Lung (tissue), 12 donors: Measurements from ENCODE around the gene PCDHGA1. TPM values are rescaled to one million over a fixed set of nuclear protein-coding genes. Genes with fewer than 3 reads are reported as not detected.
A peak's percentile ranks its signal among the peaks of the same experiment; 100 is the strongest.

Experiments
- ATAC-seq: fragments of 200-7000 bp; cut with Tn5 transposase; one replicate; pipeline ENCODE4 v1.9.1; 2020; ENCODE audit warnings: moderate number of reproducible peaks; ENCODE audit not compliant: insufficient read depth, low FRiP score
- DNase-seq, 3 donors: peaks; one replicate each; pipeline ENCODE4 v3.0.0-alpha.2; 2013 to 2017
- H3K27ac ChIP-seq, 2 donors: one replicate each; pipeline ENCODE4 v1.5.1; 2013; ENCODE audit warnings: mild to moderate bottlenecking in 2 of 2, moderate library complexity in 2 of 2, control low read depth in 1 of 2, inconsistent platforms in 1 of 2, low read depth in 1 of 2, low read length in 1 of 2
- H3K27me3 ChIP-seq, 3 donors: one replicate each; pipeline ENCODE4 v1.5.1; 2013; ENCODE audit warnings: low read length in 2 of 3; ENCODE audit not compliant: control insufficient read depth in 3 of 3, insufficient read depth in 3 of 3
- H3K36me3 ChIP-seq, 4 donors: one replicate each; pipeline ENCODE4 v1.5.1; 2013; ENCODE audit warnings: low read length in 4 of 4, mild to moderate bottlenecking in 1 of 4, moderate library complexity in 1 of 4; ENCODE audit not compliant: control insufficient read depth in 4 of 4, insufficient read depth in 4 of 4
- H3K4me1 ChIP-seq, 5 donors: one replicate each; pipeline ENCODE4 v1.5.1; 2013; ENCODE audit warnings: low read length in 5 of 5, mild to moderate bottlenecking in 2 of 5, moderate library complexity in 1 of 5; ENCODE audit not compliant: control insufficient read depth in 5 of 5, insufficient read depth in 5 of 5
- H3K4me3 ChIP-seq: one replicate; pipeline ENCODE4 v1.5.1; 2013; ENCODE audit warnings: mild to moderate bottlenecking, control low read depth, moderate library complexity
- H3K9ac ChIP-seq, 2 donors: one replicate each; pipeline ENCODE4 v1.5.1; 2013; ENCODE audit warnings: low read length in 2 of 2, control low read depth in 1 of 2; ENCODE audit not compliant: insufficient read depth in 1 of 2
- H3K9me3 ChIP-seq, 4 donors: one replicate each; pipeline ENCODE4 v1.5.1; 2013; ENCODE audit warnings: low read length in 3 of 4, mild to moderate bottlenecking in 1 of 4, moderate library complexity in 1 of 4; ENCODE audit not compliant: control insufficient read depth in 4 of 4, insufficient read depth in 3 of 4
- CTCF ChIP-seq: IDR thresholded peaks from 2 replicates; pipeline ENCODE4 v1.5.1; 2012; ENCODE audit warnings: mild to moderate bottlenecking; ENCODE audit errors: control extremely low read depth, extremely low read depth
- WGBS, 2 donors: extraction: QIAGEN DNeasy Blood & Tissue Kit; methylation state at CpG; one replicate each; pipeline ENCODE4 v1.1.7; 2013; 5-methylcytosine and 5-hydroxymethylcytosine counted together
- polyA plus RNA-seq, 2 donors: library from polyadenylated mRNA; stranded (reverse); fragments of 200-250 nt; gene quantifications; one replicate each; pipeline ENCODE4 v1.2.1, GENCODE V29; 2013
- total RNA-seq, 2 donors: library from RNA; depleted of rRNA in 1 of 2; stranded (reverse); fragments of >200 nt in 1 of 2; gene quantifications; one replicate each; pipeline ENCODE4 v1.2.1, GENCODE V29; 2014 to 2021
- donor health status: control.
- donor health status: control.
- donor health status: Bipolar disorder and iron deficiency.
- donor health status: healthy.
- donor health status: DM: yes; HTN: yes; CAD: no.

PCDHGA1 gene
- total and polyA plus RNA-seq, 4 donors = 0.15 to 0.71 (median 0.36) TPM

GRCh38 chr5:141527426-141527825 is 197.1 kb downstream of the PCDHGA1 start:
- H3K27me3 ChIP-seq = no peaks in the 10 kb centered on the region
- ATAC-seq (no peak), DNase-seq (peak in 2 of 3 donors; percentile 78 to 88)
- H3K9me3 ChIP-seq = no peaks in the 10 kb centered on the region
- peaks cover 3 to 39% (median 10%) of the 10 kb centered on the region in 4 donors for H3K36me3 ChIP-seq
- no peak for TF ChIP-seq CTCF
- peak overlapping the region in 1 of 2 donors; percentile 23 for H3K9ac ChIP-seq
- 67% methylated on average over 1 of the region's 1 CpG for WGBS, 2 donors
- no peak overlapping the region for H3K4me3 ChIP-seq
- peaks cover 3 to 88% (median 35%) of the 10 kb centered on the region in 5 donors for H3K4me1 ChIP-seq
- H3K27ac ChIP-seq = peak overlapping the region in 1 of 2 donors; percentile 74

- DNase-seq (peak; percentile 56 to 84 (median 79)), ATAC-seq (no peak)
- Histone ChIP-seq H3K4me1 (peaks cover 1 to 78% (median 31%) of the 10 kb centered on the region in 5 donors), H3K36me3 (peaks cover 0 to 34% (median 11%) of the 10 kb centered on the region in 4 donors), H3K4me3 (no peak overlapping the region), H3K27me3 (no peaks in the 10 kb centered on the region), H3K9me3 (no peaks in the 10 kb centered on the region), H3K9ac (peak overlapping the region in 1 of 2 donors; percentile 23), H3K27ac (peak overlapping the region; percentile 68 to 78)
- 76 to 87% methylated on average over 11 of the region's 11 CpGs for WGBS, 2 donors
- TF ChIP-seq CTCF = no peak
Measured at GRCh38 chr5:141528291-141528984, 198.1 kb downstream of the PCDHGA1 start.

- H3K9me3 ChIP-seq = no peaks in the 10 kb centered on the region
Measured at GRCh38 chr5:141529002-141529401, 198.7 kb downstream of the PCDHGA1 start.

More at GRCh38 chr5:141529002-141529401, 198.7 kb downstream of the PCDHGA1 start:
- H3K9ac ChIP-seq = peak overlapping the region in 1 of 2 donors; percentile 23
- peaks cover 0 to 72% (median 29%) of the 10 kb centered on the region in 5 donors for H3K4me1 ChIP-seq
- TF ChIP-seq CTCF = no peak
- H3K4me3 ChIP-seq = no peak overlapping the region
- ATAC-seq (peak; percentile 21), DNase-seq (peak; percentile 63 to 92 (median 89))
- H3K27me3 ChIP-seq = no peaks in the 10 kb centered on the region
- peak overlapping the region; percentile 76 to 78 for H3K27ac ChIP-seq
- H3K36me3 ChIP-seq = peaks cover 0 to 33% (median 12%) of the 10 kb centered on the region in 4 donors
- 81 to 87% methylated on average over 5 of the region's 5 CpGs for WGBS, 2 donors
